HepG2 (cell line): ENCODE results near the gene ZFYVE28. TPM values are rescaled to one million over a fixed set of nuclear protein-coding genes. Genes with fewer than 3 reads are reported as not detected.

Experiments
- ATAD3A ChIP-seq: sonication (generic); formaldehyde crosslinking; IDR thresholded peaks from 2 replicates; pipeline ENCODE4 v1.4.0; 2020; ENCODE audit warnings: missing genetic modification reagents
- ETV5 ChIP-seq: IDR thresholded peaks from 2 replicates; pipeline ENCODE4 v1.6.1; 2018; ENCODE audit warnings: missing biosample characterization, missing genetic modification reagents, inconsistent platforms, borderline replicate concordance
- GATA4 ChIP-seq: sonication (generic); IDR thresholded peaks from 2 replicates; pipeline ENCODE4 v1.6.1; 2016; ENCODE audit warnings: antibody characterized with exemption, low read depth, borderline replicate concordance
- KLF11 ChIP-seq: IDR thresholded peaks from 2 replicates; pipeline ENCODE4 v1.6.1; 2016; ENCODE audit warnings: missing compliant biosample characterization
- MAFG ChIP-seq: sonication (generic); formaldehyde crosslinking; IDR thresholded peaks from 2 replicates; pipeline ENCODE4 v1.5.1; 2020; ENCODE audit warnings: mild to moderate bottlenecking, missing genetic modification reagents
- MIER2 ChIP-seq: IDR thresholded peaks from 2 replicates; pipeline ENCODE4 v1.6.1; 2016; ENCODE audit warnings: missing biosample characterization, missing genetic modification reagents
- NFE2 ChIP-seq: sonication (generic); formaldehyde crosslinking; IDR thresholded peaks from 2 replicates; pipeline ENCODE4 v1.4.0; 2020; ENCODE audit warnings: missing genetic modification reagents
- NR2C2 ChIP-seq: sonication (generic); formaldehyde crosslinking; IDR thresholded peaks from 2 replicates; pipeline ENCODE4 v1.4.0; 2020; ENCODE audit warnings: missing genetic modification reagents, mild to moderate bottlenecking, moderate library complexity, borderline replicate concordance
- SIX1 ChIP-seq: sonication (generic); formaldehyde crosslinking; IDR thresholded peaks from 2 replicates; pipeline ENCODE4 v1.4.0; 2020; ENCODE audit warnings: missing genetic modification reagents, borderline replicate concordance
- WIZ ChIP-seq: sonication (generic); formaldehyde crosslinking; IDR thresholded peaks from 2 replicates; pipeline ENCODE4 v1.5.1; 2020; ENCODE audit warnings: mild to moderate bottlenecking, missing genetic modification reagents
- ZBTB7B ChIP-seq: sonication (generic); formaldehyde crosslinking; IDR thresholded peaks from 2 replicates; pipeline ENCODE4 v1.4.0; 2020; ENCODE audit warnings: missing genetic modification reagents
- ZFP36L2 ChIP-seq: sonication (generic); formaldehyde crosslinking; IDR thresholded peaks from 2 replicates; pipeline ENCODE4 v1.4.0; 2020; ENCODE audit warnings: missing genetic modification reagents
- ZNF883 ChIP-seq: sonication (generic); formaldehyde crosslinking; IDR thresholded peaks from 2 replicates; pipeline ENCODE4 v1.5.1; 2020; ENCODE audit warnings: mild to moderate bottlenecking, missing genetic modification reagents; ENCODE audit errors: not compliant biosample characterization
- ZSCAN22 ChIP-seq: sonication (generic); formaldehyde crosslinking; IDR thresholded peaks from 2 replicates; pipeline ENCODE4 v1.4.0; 2020; ENCODE audit warnings: mild to moderate bottlenecking, missing genetic modification reagents
- polyA plus RNA-seq, 8 experiments: library from polyadenylated mRNA; depleted of rRNA in 3 of 8; stranded (reverse) in 7 of 8; unstranded in 1 of 8; fragments of >200 nt; fragmentation: Illumina TruSeq in 4 of 8; extraction: Trizol in 4 of 8; gene quantifications; 2 replicates each; pipeline versions ENCODE4 v1.2.1 to v1.2.3, GENCODE V29; 2011 to 2016; ENCODE audit warnings: low read depth in 4 of 8, missing spikeins in 1 of 8, mixed read lengths in 1 of 8; ENCODE audit not compliant: insufficient read depth in 1 of 8
- total RNA-seq, 5 experiments: library from RNA; depleted of rRNA; stranded (reverse); fragments of >200 nt; fragmentation: Illumina TruSeq; extraction: Trizol; gene quantifications; 2 replicates each; pipeline ENCODE4 v1.2.3, GENCODE V29; 2016; ENCODE audit warnings: low read depth in 1 of 5
- TF ChIP-seq, protein P1 (sequence below): sonication (generic); formaldehyde crosslinking; IDR thresholded peaks from 2 replicates; pipeline ENCODE4 v1.4.0; 2020; ENCODE audit warnings: missing genetic modification reagents, mild to moderate bottlenecking, borderline replicate concordance
- TF ChIP-seq, protein P2 (sequence below): sonication (generic); formaldehyde crosslinking; IDR thresholded peaks from 2 replicates; pipeline ENCODE4 v1.4.0; 2020; ENCODE audit warnings: mild to moderate bottlenecking, low read depth, missing genetic modification reagents
- TF ChIP-seq, protein P3 (sequence below): sonication (generic); formaldehyde crosslinking; IDR thresholded peaks from 2 replicates; pipeline ENCODE4 v1.4.0; 2020; ENCODE audit warnings: mild to moderate bottlenecking, missing genetic modification reagents
- TF ChIP-seq, protein P4 (sequence below): sonication (generic); formaldehyde crosslinking; IDR thresholded peaks from 2 replicates; pipeline ENCODE4 v1.4.0; 2020; ENCODE audit warnings: mild to moderate bottlenecking, missing genetic modification reagents
- TF ChIP-seq, protein P5 (sequence below): sonication (generic); formaldehyde crosslinking; IDR thresholded peaks from 2 replicates; pipeline ENCODE4 v1.9.0; 2022; ENCODE audit warnings: low read depth, missing genetic modification reagents

Gene ZFYVE28
- total and polyA plus RNA-seq, 2 of the 13 experiments (the other 11 are each of a cell fraction or from before 2014, with no cell fraction given), result 0.12 to 0.22 TPM

DNA sequence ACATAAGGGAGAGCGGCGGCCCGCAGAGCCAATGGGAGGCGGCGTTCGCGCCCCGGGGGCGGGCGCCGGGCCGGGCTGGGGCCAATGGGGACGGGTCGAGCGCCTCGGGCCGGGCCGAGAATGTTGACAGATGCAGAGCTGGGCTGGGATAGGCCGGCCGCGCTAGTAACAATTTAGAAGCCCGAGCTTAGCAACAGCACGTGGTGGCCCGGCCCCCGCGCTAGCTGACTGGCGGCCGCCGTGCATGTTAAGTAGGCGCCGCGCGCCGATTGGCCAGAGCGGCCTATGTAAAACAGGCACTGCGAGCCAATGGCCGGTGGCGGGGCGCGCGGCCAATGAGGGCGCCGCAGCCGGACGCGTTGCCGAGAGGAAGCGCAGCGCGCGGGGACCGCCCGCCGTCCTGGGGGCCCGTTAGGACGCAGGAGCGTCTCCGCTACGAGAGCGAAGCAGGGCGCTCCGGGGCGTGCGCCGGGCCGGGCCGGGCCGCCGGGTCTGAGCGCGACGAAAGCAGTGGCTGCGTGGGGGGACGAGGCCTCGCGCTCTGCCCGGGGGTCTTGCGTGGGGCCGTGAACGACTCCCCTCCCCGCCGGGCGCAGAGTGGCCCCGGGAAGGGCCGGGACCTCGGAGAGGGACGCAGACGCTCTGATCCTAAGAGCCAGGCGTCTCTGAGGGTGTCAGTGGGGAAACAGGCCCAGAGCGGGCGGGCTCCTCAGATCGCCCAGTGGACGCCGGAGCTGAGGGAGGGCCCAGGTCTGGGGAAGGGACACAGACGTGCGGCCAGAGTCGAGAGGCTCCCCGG lies 156.1 kb downstream of the ZFYVE28 start (continued):
- TF ChIP-seq ZSCAN22 (CRISPR knock-in tag) (no peak), GATA4 (peak; percentile 19; the same call in 1 of the 2 replicates), NR2C2 (CRISPR knock-in tag) (peak; percentile 62; the same call in 1 of the 2 replicates), ZFP36L2 (CRISPR knock-in tag) (no peak), MAFG (CRISPR knock-in tag) (no peak), NFE2 (no peak), SIX1 (CRISPR knock-in tag) (no peak), ETV5 (CRISPR knock-in tag) (peak; percentile 34), ZNF883 (peak; percentile 87), ATAD3A (no peak), KLF11 (no peak), MIER2 (CRISPR knock-in tag) (no peak), ZBTB7B (CRISPR knock-in tag) (peak; percentile 48; the same call in 1 of the 2 replicates), WIZ (no peak)
- TF ChIP-seq, protein P1, sequence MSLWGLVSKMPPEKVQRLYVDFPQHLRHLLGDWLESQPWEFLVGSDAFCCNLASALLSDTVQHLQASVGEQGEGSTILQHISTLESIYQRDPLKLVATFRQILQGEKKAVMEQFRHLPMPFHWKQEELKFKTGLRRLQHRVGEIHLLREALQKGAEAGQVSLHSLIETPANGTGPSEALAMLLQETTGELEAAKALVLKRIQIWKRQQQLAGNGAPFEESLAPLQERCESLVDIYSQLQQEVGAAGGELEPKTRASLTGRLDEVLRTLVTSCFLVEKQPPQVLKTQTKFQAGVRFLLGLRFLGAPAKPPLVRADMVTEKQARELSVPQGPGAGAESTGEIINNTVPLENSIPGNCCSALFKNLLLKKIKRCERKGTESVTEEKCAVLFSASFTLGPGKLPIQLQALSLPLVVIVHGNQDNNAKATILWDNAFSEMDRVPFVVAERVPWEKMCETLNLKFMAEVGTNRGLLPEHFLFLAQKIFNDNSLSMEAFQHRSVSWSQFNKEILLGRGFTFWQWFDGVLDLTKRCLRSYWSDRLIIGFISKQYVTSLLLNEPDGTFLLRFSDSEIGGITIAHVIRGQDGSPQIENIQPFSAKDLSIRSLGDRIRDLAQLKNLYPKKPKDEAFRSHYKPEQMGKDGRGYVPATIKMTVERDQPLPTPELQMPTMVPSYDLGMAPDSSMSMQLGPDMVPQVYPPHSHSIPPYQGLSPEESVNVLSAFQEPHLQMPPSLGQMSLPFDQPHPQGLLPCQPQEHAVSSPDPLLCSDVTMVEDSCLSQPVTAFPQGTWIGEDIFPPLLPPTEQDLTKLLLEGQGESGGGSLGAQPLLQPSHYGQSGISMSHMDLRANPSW, result no peak
- TF ChIP-seq, protein P2, sequence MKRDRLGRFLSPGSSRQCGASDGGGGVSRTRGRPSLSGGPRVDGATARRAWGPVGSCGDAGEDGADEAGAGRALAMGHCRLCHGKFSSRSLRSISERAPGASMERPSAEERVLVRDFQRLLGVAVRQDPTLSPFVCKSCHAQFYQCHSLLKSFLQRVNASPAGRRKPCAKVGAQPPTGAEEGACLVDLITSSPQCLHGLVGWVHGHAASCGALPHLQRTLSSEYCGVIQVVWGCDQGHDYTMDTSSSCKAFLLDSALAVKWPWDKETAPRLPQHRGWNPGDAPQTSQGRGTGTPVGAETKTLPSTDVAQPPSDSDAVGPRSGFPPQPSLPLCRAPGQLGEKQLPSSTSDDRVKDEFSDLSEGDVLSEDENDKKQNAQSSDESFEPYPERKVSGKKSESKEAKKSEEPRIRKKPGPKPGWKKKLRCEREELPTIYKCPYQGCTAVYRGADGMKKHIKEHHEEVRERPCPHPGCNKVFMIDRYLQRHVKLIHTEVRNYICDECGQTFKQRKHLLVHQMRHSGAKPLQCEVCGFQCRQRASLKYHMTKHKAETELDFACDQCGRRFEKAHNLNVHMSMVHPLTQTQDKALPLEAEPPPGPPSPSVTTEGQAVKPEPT (CRISPR knock-in tag), result peak; percentile 49; the same call in 1 of the 2 replicates
- TF ChIP-seq, protein P3, sequence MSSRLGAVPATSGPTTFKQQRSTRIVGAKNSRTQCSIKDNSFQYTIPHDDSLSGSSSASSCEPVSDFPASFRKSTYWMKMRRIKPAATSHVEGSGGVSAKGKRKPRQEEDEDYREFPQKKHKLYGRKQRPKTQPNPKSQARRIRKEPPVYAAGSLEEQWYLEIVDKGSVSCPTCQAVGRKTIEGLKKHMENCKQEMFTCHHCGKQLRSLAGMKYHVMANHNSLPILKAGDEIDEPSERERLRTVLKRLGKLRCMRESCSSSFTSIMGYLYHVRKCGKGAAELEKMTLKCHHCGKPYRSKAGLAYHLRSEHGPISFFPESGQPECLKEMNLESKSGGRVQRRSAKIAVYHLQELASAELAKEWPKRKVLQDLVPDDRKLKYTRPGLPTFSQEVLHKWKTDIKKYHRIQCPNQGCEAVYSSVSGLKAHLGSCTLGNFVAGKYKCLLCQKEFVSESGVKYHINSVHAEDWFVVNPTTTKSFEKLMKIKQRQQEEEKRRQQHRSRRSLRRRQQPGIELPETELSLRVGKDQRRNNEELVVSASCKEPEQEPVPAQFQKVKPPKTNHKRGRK (CRISPR knock-in tag), result no peak
- TF ChIP-seq, protein P4, sequence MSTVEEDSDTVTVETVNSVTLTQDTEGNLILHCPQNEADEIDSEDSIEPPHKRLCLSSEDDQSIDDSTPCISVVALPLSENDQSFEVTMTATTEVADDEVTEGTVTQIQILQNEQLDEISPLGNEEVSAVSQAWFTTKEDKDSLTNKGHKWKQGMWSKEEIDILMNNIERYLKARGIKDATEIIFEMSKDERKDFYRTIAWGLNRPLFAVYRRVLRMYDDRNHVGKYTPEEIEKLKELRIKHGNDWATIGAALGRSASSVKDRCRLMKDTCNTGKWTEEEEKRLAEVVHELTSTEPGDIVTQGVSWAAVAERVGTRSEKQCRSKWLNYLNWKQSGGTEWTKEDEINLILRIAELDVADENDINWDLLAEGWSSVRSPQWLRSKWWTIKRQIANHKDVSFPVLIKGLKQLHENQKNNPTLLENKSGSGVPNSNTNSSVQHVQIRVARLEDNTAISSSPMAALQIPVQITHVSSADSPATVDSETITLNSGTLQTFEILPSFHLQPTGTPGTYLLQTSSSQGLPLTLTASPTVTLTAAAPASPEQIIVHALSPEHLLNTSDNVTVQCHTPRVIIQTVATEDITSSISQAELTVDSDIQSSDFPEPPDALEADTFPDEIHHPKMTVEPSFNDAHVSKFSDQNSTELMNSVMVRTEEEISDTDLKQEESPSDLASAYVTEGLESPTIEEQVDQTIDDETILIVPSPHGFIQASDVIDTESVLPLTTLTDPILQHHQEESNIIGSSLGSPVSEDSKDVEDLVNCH (CRISPR knock-in tag), result no peak
- TF ChIP-seq, protein P5, sequence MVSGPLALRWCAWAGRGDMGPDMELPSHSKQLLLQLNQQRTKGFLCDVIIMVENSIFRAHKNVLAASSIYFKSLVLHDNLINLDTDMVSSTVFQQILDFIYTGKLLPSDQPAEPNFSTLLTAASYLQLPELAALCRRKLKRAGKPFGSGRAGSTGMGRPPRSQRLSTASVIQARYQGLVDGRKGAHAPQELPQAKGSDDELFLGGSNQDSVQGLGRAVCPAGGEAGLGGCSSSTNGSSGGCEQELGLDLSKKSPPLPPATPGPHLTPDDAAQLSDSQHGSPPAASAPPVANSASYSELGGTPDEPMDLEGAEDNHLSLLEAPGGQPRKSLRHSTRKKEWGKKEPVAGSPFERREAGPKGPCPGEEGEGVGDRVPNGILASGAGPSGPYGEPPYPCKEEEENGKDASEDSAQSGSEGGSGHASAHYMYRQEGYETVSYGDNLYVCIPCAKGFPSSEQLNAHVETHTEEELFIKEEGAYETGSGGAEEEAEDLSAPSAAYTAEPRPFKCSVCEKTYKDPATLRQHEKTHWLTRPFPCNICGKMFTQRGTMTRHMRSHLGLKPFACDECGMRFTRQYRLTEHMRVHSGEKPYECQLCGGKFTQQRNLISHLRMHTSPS (CRISPR knock-in tag), result no peak; the same call in 1 of the 2 replicates
